Testis (tissue), 3 donors: ENCODE results near the gene AKAP6. TPM values are rescaled to one million over a fixed set of nuclear protein-coding genes. Genes with fewer than 3 reads are reported as not detected.

Source experiments
- DNase-seq: peaks from one replicate; pipeline ENCODE4 v3.0.0-alpha.2; 2019
- H3K27ac ChIP-seq, 2 donors: fragments of 200-600 bp; sonication (generic); one replicate each; pipeline ENCODE4 v1.5.1; 2019
- H3K27me3 ChIP-seq: fragments of 200-600 bp; sonication (generic); one replicate; pipeline ENCODE4 v1.5.1; 2019
- H3K36me3 ChIP-seq: fragments of 200-600 bp; sonication (generic); one replicate; pipeline ENCODE4 v1.5.1; 2017; ENCODE audit warnings: low read depth; ENCODE audit errors: missing control alignments
- H3K4me1 ChIP-seq: fragments of 200-600 bp; sonication (generic); one replicate; pipeline ENCODE4 v1.5.1; 2019
- H3K4me3 ChIP-seq, 2 donors: fragments of 200-600 bp; sonication (generic); one replicate each; pipeline ENCODE4 v1.5.1; 2017 to 2019
- H3K9me3 ChIP-seq: fragments of 200-600 bp; sonication (generic); one replicate; pipeline ENCODE4 v1.5.1; 2017
- POLR2A ChIP-seq: fragments of 450-650 bp; IDR thresholded peaks from one replicate; pipeline ENCODE4 v1.6.1; 2017; ENCODE audit warnings: antibody characterized with exemption, mild to moderate bottlenecking, moderate library complexity
- WGBS, 2 donors: methylation state at CpG; one replicate each; pipeline ENCODE4 v1.1.5; 2018; 5-methylcytosine and 5-hydroxymethylcytosine counted together
- intact Hi-C: fragments of 100-400 bp; cut with DNase I; formaldehyde crosslinking; loops from one replicate; pipeline ENCODE4 v1.15.1; 2023; ENCODE audit warnings: low total_unique reads
- polyA plus RNA-seq: library from polyadenylated mRNA; stranded (reverse); fragments of 350-450 nt; fragmentation: Illumina TruSeq; extraction: RNeasy Lipid Tissue Mini Kit (QIAGEN cat#74804); gene quantifications from one replicate; pipeline ENCODE4 v1.2.3, GENCODE V29; 2014; ENCODE audit warnings: low read depth, low replicate concordance; ENCODE audit not compliant: insufficient read depth
- total RNA-seq, 2 donors: library from RNA; depleted of rRNA; stranded (reverse); fragments of >200 nt; gene quantifications; one replicate each; pipeline ENCODE4 v1.2.3, GENCODE V29; 2016
- TF ChIP-seq, protein P1 (sequence below), 3 experiments: fragments of 450-650 bp in 2 of 3; fragments of 200-600 bp in 1 of 3; sonication (generic) in 1 of 3; IDR thresholded peaks; one replicate each; pipeline ENCODE4 v1.5.1; 2016 to 2019; ENCODE audit warnings: antibody characterized with exemption in 3 of 3, mild to moderate bottlenecking in 2 of 3, moderate library complexity in 1 of 3

AKAP6 gene
- total and polyA plus RNA-seq, 3 donors from 2014 or later = 26.6 to 30.9 (median 30.9) TPM

DNA sequence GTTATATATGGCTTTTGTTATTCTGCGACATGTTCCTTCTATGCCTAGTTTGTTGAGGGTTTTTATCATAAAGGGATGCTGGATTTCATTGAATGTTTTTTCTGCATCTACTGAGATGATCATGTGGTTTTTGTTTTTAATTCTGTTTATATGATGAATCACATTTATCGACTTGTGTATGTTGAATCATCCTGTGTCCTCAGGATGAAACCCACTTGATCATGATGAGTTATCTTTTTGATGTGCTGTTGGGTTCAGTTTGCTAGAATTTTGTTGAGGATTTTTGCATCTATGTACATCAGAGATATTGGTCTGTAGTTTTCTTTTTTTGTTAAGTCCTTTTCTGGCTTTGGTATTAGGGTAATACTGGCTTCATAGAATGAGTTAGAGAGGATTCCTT is 291.2 kb downstream of the AKAP6 start:
- TF ChIP-seq, protein P1, sequence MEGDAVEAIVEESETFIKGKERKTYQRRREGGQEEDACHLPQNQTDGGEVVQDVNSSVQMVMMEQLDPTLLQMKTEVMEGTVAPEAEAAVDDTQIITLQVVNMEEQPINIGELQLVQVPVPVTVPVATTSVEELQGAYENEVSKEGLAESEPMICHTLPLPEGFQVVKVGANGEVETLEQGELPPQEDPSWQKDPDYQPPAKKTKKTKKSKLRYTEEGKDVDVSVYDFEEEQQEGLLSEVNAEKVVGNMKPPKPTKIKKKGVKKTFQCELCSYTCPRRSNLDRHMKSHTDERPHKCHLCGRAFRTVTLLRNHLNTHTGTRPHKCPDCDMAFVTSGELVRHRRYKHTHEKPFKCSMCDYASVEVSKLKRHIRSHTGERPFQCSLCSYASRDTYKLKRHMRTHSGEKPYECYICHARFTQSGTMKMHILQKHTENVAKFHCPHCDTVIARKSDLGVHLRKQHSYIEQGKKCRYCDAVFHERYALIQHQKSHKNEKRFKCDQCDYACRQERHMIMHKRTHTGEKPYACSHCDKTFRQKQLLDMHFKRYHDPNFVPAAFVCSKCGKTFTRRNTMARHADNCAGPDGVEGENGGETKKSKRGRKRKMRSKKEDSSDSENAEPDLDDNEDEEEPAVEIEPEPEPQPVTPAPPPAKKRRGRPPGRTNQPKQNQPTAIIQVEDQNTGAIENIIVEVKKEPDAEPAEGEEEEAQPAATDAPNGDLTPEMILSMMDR (IDR thresholded peaks at IDR 0.05) = no peak
- TF ChIP-seq POLR2A = no peak
- Histone ChIP-seq H3K4me3 (no peak overlapping the region), H3K4me1 (no peaks in the 10 kb centered on the region), H3K36me3 (no peaks in the 10 kb centered on the region), H3K27me3 (no peaks in the 10 kb centered on the region), H3K9me3 (no peaks in the 10 kb centered on the region), H3K27ac (no peak overlapping the region)
- WGBS, 2 donors = 96% methylated on average over 2 of the region's 2 CpGs
- intact Hi-C loops = no loop called here
- DNase-seq = no peak

DNA sequence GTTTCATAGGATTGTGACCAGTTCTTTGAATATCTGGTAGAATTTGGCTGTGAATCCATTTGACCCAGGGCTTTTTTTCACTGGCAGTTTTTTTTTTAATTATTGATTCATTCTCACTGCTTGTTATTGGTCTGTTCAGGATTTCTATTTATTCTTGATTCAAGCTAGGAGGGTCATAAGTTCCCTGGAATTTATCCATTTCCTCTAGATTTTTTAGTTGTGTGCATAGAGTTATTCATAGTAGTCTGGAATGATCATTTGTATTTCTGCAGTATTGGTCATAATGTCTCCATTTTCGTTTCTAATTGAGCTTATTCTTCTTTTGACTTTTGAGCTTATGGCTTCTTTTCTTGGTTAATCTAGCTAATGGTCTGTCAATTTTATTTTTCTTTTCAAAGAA is 291.6 kb downstream of the AKAP6 start:
- H3K4me1 ChIP-seq = no peaks in the 10 kb centered on the region
- no peak for DNase-seq
- H3K27me3 ChIP-seq = no peaks in the 10 kb centered on the region
- no peak overlapping the region for H3K27ac ChIP-seq
- no peaks in the 10 kb centered on the region for H3K9me3 ChIP-seq
- WGBS, 2 donors = 74 to 95% methylated on average over 1 of the region's 1 CpG
- intact Hi-C loops = no loop called here
- TF ChIP-seq POLR2A = no peak
- TF ChIP-seq, protein P1 (IDR thresholded peaks at IDR 0.05) = no peak
- no peak overlapping the region for H3K4me3 ChIP-seq
- H3K36me3 ChIP-seq = no peaks in the 10 kb centered on the region

DNA sequence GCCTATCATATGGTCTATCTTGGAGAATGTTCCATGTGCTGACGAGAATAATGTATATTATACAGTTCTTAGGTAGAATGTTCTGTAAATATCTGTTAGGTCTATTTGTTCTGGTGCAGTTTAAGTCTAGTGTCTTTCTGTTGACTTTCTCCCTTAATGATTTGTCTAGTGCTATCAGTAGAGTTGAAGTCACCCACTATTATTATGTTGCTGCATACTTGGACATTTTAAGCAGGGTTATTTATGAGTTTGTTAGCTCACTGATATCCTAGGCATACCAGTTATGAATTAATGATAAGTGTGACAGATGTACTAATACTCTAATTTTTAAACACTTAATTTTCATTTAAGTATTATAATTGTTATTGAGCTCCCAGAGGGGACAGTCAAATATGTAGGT is 292.5 kb downstream of the AKAP6 start:
- Histone ChIP-seq H3K27me3 (no peaks in the 10 kb centered on the region), H3K4me1 (no peaks in the 10 kb centered on the region), H3K36me3 (no peaks in the 10 kb centered on the region), H3K9me3 (no peaks in the 10 kb centered on the region), H3K27ac (no peak overlapping the region), H3K4me3 (no peak overlapping the region)
- DNase-seq = no peak
- WGBS, 2 donors = 89 to 93% methylated on average over 1 of the region's 1 CpG
- TF ChIP-seq, protein P1 (IDR thresholded peaks at IDR 0.05) = no peak
- no peak for TF ChIP-seq POLR2A
- intact Hi-C loops = no loop called here

DNA sequence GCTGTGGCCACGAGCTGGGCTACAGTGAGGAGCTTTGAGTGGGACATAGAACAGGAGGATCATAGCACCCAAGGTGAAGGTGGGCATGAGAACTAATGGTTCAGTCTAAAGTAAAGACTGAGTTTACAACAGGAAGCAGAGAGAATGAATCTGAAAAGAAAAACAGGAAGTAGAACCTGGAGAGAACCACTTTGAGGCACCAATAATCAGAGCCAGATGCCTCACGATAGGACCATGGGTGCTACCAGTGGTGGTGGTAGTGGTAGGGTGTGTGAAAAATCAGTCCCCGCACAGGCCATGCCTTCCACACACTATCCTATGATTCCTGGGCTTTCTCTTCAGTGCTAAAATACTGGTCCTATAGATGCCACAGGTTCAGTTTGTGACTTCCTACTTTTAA is 293.6 kb downstream of the AKAP6 start:
- no peaks in the 10 kb centered on the region for H3K9me3 ChIP-seq
- DNase-seq = no peak
- no peaks in the 10 kb centered on the region for H3K36me3 ChIP-seq
- no peak overlapping the region for H3K27ac ChIP-seq
- intact Hi-C loops = no loop called here
- no peaks in the 10 kb centered on the region for H3K4me1 ChIP-seq
- H3K4me3 ChIP-seq = no peak overlapping the region
- no peaks in the 10 kb centered on the region for H3K27me3 ChIP-seq
- WGBS, 2 donors = 89 to 94% methylated on average over 3 of the region's 3 CpGs
- no peak for TF ChIP-seq POLR2A
- TF ChIP-seq, protein P1 (IDR thresholded peaks at IDR 0.05) = no peak

DNA sequence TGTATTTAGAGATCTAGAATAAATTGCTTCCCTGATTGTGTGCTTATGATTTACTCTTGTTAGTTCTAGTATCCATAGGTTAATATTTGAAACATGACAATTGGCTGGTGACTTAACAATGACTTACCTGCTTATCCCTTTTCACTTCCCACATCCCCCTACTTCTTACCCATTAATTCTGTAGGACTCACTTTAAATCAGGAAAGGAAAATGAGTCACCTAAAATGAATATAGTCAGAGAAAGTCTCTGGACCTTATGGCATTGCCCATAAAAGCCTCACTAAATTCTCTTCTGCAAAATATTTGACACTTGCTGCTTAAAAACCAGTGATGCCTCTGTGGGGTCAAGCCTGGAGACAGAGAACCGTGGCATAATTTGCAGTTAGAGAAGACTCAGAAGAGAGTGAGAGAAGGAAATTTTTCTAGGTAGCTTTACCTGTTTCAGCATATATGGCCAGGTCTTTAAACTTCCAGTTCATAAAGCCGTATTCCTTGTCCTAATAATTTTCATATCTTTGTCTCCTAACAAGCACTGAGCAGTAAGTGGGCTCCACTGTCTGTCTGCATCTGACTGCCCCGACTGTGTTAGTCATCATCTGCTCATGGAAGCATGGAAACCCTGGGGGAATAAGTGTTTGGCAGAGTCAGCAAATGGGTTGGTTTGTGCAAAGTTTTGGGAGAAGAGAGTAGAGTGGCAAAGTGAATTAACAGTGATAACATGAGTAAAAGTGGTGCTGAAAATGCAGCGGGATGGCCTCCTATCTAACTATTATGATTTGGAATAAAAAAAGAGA is 294.4 kb downstream of the AKAP6 start:
- no peaks in the 10 kb centered on the region for H3K27me3 ChIP-seq
- no peak overlapping the region for H3K27ac ChIP-seq
- intact Hi-C loops = no loop called here
- H3K4me1 ChIP-seq = no peaks in the 10 kb centered on the region
- no peak for DNase-seq
- no peaks in the 10 kb centered on the region for H3K9me3 ChIP-seq
- H3K36me3 ChIP-seq = no peaks in the 10 kb centered on the region
- WGBS, 2 donors = 88% methylated on average over 4 of the region's 4 CpGs
- H3K4me3 ChIP-seq = no peak overlapping the region
- TF ChIP-seq POLR2A = no peak
- TF ChIP-seq, protein P1 (IDR thresholded peaks at IDR 0.05) = no peak
